K562 (cell line): ENCODE measurements around the gene WWTR1. TPM values are rescaled to one million over a fixed set of nuclear protein-coding genes. Genes with fewer than 3 reads are reported as not detected.

Source experiments
- ATAC-seq: fragments of 200-7000 bp; cut with Tn5 transposase; 3 replicates; pipeline ENCODE4 v1.9.1; 2020; ENCODE audit warnings: moderate library complexity
- BruUV-seq: library from RNA; stranded (reverse); fragments of 400-500 nt; replicated peaks from 2 replicates; lab custom pipeline; 2021; lab: Mats Ljungman, UMichigan
- CTCF ChIA-PET: fragments of 300-600 bp; formaldehyde crosslinking; extraction: SDS; loops from one replicate; lab custom pipeline; 2021; ENCODE audit warnings: low intra/inter-chr PET ratio; lab: Yijun Ruan, JAX
- POLR2A ChIA-PET: fragments of 300-600, 350-650 bp; sonication (Branson Sonifier 250); formaldehyde crosslinking; extraction: SDS; loops from one replicate; lab custom pipeline; 2021; ENCODE audit warnings: antibody characterized with exemption, inconsistent platforms; lab: Yijun Ruan, JAX
- DNase-seq, 4 experiments: peaks; one replicate each; pipeline versions ENCODE4 v3.0.0 to v3.0.0-alpha.2; 2011 to 2018; ENCODE audit warnings: low spot score in 3 of 4, mixed read lengths in 3 of 4; ENCODE audit errors: extremely low read depth in 1 of 4
- FAIRE-seq: peaks from 2 replicates; lab custom pipeline; 2011; peaks lifted over from hg19 to GRCh38; lab: Jason Lieb, UNC
- H2AFZ ChIP-seq: 2 replicates; pipeline ENCODE4 v1.6.0; 2011; ENCODE audit warnings: low read depth, low read length, control low read depth, inconsistent platforms
- H3K27ac ChIP-seq: fragments of 200-600 bp; 3 replicates; pipeline ENCODE4 v1.8.0; 2011; ENCODE audit warnings: low read depth, mild to moderate bottlenecking, control low read depth, inconsistent platforms, low read length, moderate library complexity, mixed read lengths; ENCODE audit errors: extremely low read depth
- H3K27me3 ChIP-seq, 2 experiments: fragments of 300-600 bp in 1 of 2; 2 replicates in 1 of 2; 3 replicates in 1 of 2; pipeline versions ENCODE4 v1.6.0 to v1.8.0; 2011; ENCODE audit warnings: inconsistent platforms in 2 of 2, low read length in 2 of 2, mild to moderate bottlenecking in 1 of 2, mixed read lengths in 1 of 2, moderate library complexity in 1 of 2; ENCODE audit not compliant: control insufficient read depth in 2 of 2, insufficient read depth in 2 of 2
- H3K36me3 ChIP-seq: fragments of 300-600 bp; 3 replicates; pipeline ENCODE4 v1.8.0; 2011; ENCODE audit warnings: mild to moderate bottlenecking, low read length, inconsistent platforms; ENCODE audit not compliant: control insufficient read depth, insufficient read depth
- H3K4me1 ChIP-seq, 2 experiments: fragments of 200-600 bp in 1 of 2; replicated peaks in 1 of 2; 2 replicates in 1 of 2; 3 replicates in 1 of 2; pipeline versions ENCODE4 v1.5.1 to v1.8.0; 2011; ENCODE audit warnings: inconsistent platforms in 2 of 2, low read length in 2 of 2, mild to moderate bottlenecking in 1 of 2, mixed read lengths in 1 of 2, moderate library complexity in 1 of 2; ENCODE audit not compliant: control insufficient read depth in 2 of 2, insufficient read depth in 2 of 2
- H3K4me2 ChIP-seq: 2 replicates; pipeline ENCODE4 v1.6.1; 2011; ENCODE audit warnings: low read length, control low read depth, inconsistent platforms, mixed read lengths; ENCODE audit not compliant: insufficient read depth
- H3K4me3 ChIP-seq: fragments of 200-600 bp; sonication (generic), shearing (Covaris generic); 2 replicates; pipeline ENCODE4 v1.5.1; 2016; ENCODE audit warnings: control low read depth, inconsistent platforms
- H3K79me2 ChIP-seq: fragments of 200-600 bp; 3 replicates; pipeline ENCODE4 v1.8.0; 2011; ENCODE audit warnings: low read length, inconsistent platforms; ENCODE audit not compliant: control insufficient read depth, insufficient read depth
- H3K9ac ChIP-seq, 2 experiments: 2 replicates each; pipeline versions ENCODE4 v1.6.0 to v1.6.1; 2011; ENCODE audit warnings: low read depth in 2 of 2, low read length in 2 of 2, control low read depth in 1 of 2, inconsistent platforms in 1 of 2, mild to moderate bottlenecking in 1 of 2, mixed read lengths in 1 of 2; ENCODE audit not compliant: insufficient read depth in 1 of 2
- H3K9me1 ChIP-seq: one replicate; pipeline ENCODE4 v1.6.0; 2011; ENCODE audit warnings: inconsistent platforms, mild to moderate bottlenecking, low read length, moderate library complexity; ENCODE audit not compliant: control insufficient read depth, insufficient read depth
- H3K9me3 ChIP-seq: replicated peaks from 2 replicates; pipeline ENCODE4 v1.5.1; 2011; ENCODE audit warnings: low read depth, low read length, inconsistent platforms; ENCODE audit not compliant: control insufficient read depth, insufficient read depth
- H4K20me1 ChIP-seq: replicated peaks from 2 replicates; pipeline ENCODE4 v1.6.1; 2011; ENCODE audit warnings: low read length, inconsistent platforms, mixed read lengths; ENCODE audit not compliant: control insufficient read depth, insufficient read depth
- AFF4 ChIP-seq: sonication (generic); formaldehyde crosslinking; IDR thresholded peaks from 2 replicates; pipeline ENCODE4 v1.8.0; 2023; ENCODE audit warnings: mild to moderate bottlenecking, missing genetic modification reagents
- BRD9 ChIP-seq: fragments of 450-650 bp; IDR thresholded peaks from 2 replicates; pipeline ENCODE4 v1.6.1; 2018; ENCODE audit warnings: low read depth; ENCODE audit not compliant: partially characterized antibody
- EZH2 ChIP-seq: IDR thresholded peaks from 2 replicates; pipeline ENCODE4 v1.6.1; 2012; ENCODE audit warnings: low read depth, mild to moderate bottlenecking, inconsistent platforms, low read length, borderline replicate concordance
- HDAC2 ChIP-seq: fragments of 450-650 bp; IDR thresholded peaks from 2 replicates; pipeline ENCODE4 v1.6.1; 2016; ENCODE audit warnings: mild to moderate bottlenecking
- SMARCA4 ChIP-seq: fragments of 450-650 bp; IDR thresholded peaks from 2 replicates; pipeline ENCODE4 v1.6.1; 2016
- SREBF1 ChIP-seq: fragments of 150-350 bp; IDR thresholded peaks from 2 replicates; pipeline ENCODE4 v1.6.1; 2014; ENCODE audit warnings: antibody characterized with exemption, low read depth, low read length, borderline replicate concordance
- TAF9B ChIP-seq: fragments of 450-650 bp; IDR thresholded peaks from 2 replicates; pipeline ENCODE4 v1.6.1; 2018; ENCODE audit warnings: mild to moderate bottlenecking; ENCODE audit not compliant: partially characterized antibody
- VEZF1 ChIP-seq: fragments of 200-800 bp; sonication (Bioruptor generic); IDR thresholded peaks from 2 replicates; pipeline ENCODE4 v1.6.1; 2017; ENCODE audit warnings: missing genetic modification characterization, missing compliant biosample characterization
- XRCC3 ChIP-seq: fragments of 450-650 bp; IDR thresholded peaks from 2 replicates; pipeline ENCODE4 v1.6.1; 2017; ENCODE audit warnings: mild to moderate bottlenecking, moderate library complexity
- ZNF253 ChIP-seq: fragments of 250-450 bp; sonication (Bioruptor Pico); conservative IDR thresholded peaks from 2 replicates; pipeline ENCODE4 v1.6.1; 2021; ENCODE audit warnings: mild to moderate bottlenecking
- ZNF444 ChIP-seq: fragments of 250-450 bp; sonication (Bioruptor Pico); IDR thresholded peaks from 2 replicates; pipeline ENCODE4 v1.4.0; 2020; ENCODE audit warnings: mild to moderate bottlenecking, moderate library complexity
- WGBS: fragments of 100-300 bp; shearing (Covaris generic); methylation state at CpG from one replicate; pipeline ENCODE4 v1.1.6; 2016; ENCODE audit warnings: low coverage, mixed read lengths; ENCODE audit not compliant: insufficient coverage; ENCODE audit errors: missing lambda C conversion rate; 5-methylcytosine and 5-hydroxymethylcytosine counted together
- in situ Hi-C: fragments of 300-500 bp; cut with MboI; formaldehyde crosslinking; loops from 4 replicates; pipeline ENCODE4 v1.15.0; 2018; ENCODE audit warnings: inconsistent platforms, mixed read lengths
- intact Hi-C: fragments of 100-400 bp; cut with micrococcal nuclease; formaldehyde crosslinking; loops from 2 replicates; pipeline ENCODE4 v1.14.2; 2022
- polyA plus RNA-seq, 8 experiments: library from polyadenylated mRNA; depleted of rRNA in 4 of 8; stranded (reverse) in 5 of 8; unstranded in 3 of 8; fragments of >200 nt; fragmentation: Nextera tagmentation in 2 of 8; fragmentation: Illumina TruSeq in 1 of 8; extraction: Ambion mirVana in 2 of 8; extraction: Trizol in 1 of 8; gene quantifications; 2 replicates each; pipeline versions ENCODE4 v1.2.1 to v1.2.3, GENCODE V29; 2011 to 2014; ENCODE audit warnings: inconsistent platforms in 1 of 8, missing spikeins in 1 of 8
- total RNA-seq, 7 experiments: library from RNA; depleted of rRNA in 6 of 7; stranded (reverse); fragments of >200 nt in 6 of 7; fragmentation: Illumina TruSeq in 2 of 7; extraction: Trizol in 2 of 7; gene quantifications; 2 replicates each; pipeline versions ENCODE4 v1.2.1 to v1.2.3, GENCODE V29; 2011 to 2021; ENCODE audit warnings: low replicate concordance in 1 of 7

The WWTR1 gene
- total and polyA plus RNA-seq, 9 of the 15 experiments (the other 6 are each of a cell fraction or from before 2014, with no cell fraction given): 0.04 to 1.5 (median 0.60) TPM

- TF ChIP-seq TAF9B (no peak), SREBF1 (no peak), XRCC3 (no peak), SMARCA4 (no peak), BRD9 (no peak)
- TF ChIP-seq, all 486 proteins: peak for 0
These were observed 28.7 kb downstream of the WWTR1 start (continued) for GRCh38 chr3:149628957-149629670.

- intact Hi-C loops (no loop called here), in situ Hi-C loops (no loop called here)
- no peak overlapping the region for H3K4me2 ChIP-seq
- H3K9ac ChIP-seq: no peak overlapping the region
- POLR2A ChIA-PET: interaction anchor here (1.5 kb wide), 1 partner anchor 21 kb away, joined by 3 read pairs; no protein-coding TSS in a partner anchor
- CTCF ChIA-PET: no interaction called here
- no peak overlapping the region for H3K27ac ChIP-seq
- no peak for TF ChIP-seq HDAC2
- no peak for TF ChIP-seq AFF4 (CRISPR knock-in tag)
- no peak for TF ChIP-seq EZH2
- no peak for TF ChIP-seq VEZF1 (CRISPR knock-in tag)
- TF ChIP-seq ZNF444: no peak
- TF ChIP-seq ZNF253 (CRISPR knock-in tag): no peak
- H3K9me3 ChIP-seq: no peaks in the 10 kb centered on the region
- FAIRE-seq: no peak
- H3K9me1 ChIP-seq: no peaks in the 10 kb centered on the region
- no peaks in the 10 kb centered on the region for H4K20me1 ChIP-seq
- no peaks in the 10 kb centered on the region for H3K79me2 ChIP-seq
- H3K4me3 ChIP-seq: no peak overlapping the region
- no peaks in the 10 kb centered on the region for H3K36me3 ChIP-seq
- no peak overlapping the region for H2AFZ ChIP-seq
- H3K4me1 ChIP-seq: no peaks in the 10 kb centered on the region
- no TSS peak for BruUV-seq
- 9% methylated on average over 4 of the region's 4 CpGs for WGBS
- no peak for DNase-seq
- H3K27me3 ChIP-seq: peaks cover 0 to 3% of the 10 kb centered on the region in 2 experiments; a peak in 4 of 5 replicates
- no peak for ATAC-seq
These were observed 31.2 kb downstream of the WWTR1 start for GRCh38 chr3:149626671-149627070.
